Camera-type eye (tissue), 1 donor: Measurements from ENCODE around the gene RIMS3. TPM values are rescaled to one million over a fixed set of nuclear protein-coding genes. Genes with fewer than 3 reads are reported as not detected.

Experiments used
- total RNA-seq: library from RNA; depleted of rRNA; stranded (reverse); fragments of >200 nt; gene quantifications from one replicate; pipeline ENCODE4 v1.2.3, GENCODE V29; 2014

RIMS3 gene
- 28.6 TPM for total RNA-seq

DNA sequence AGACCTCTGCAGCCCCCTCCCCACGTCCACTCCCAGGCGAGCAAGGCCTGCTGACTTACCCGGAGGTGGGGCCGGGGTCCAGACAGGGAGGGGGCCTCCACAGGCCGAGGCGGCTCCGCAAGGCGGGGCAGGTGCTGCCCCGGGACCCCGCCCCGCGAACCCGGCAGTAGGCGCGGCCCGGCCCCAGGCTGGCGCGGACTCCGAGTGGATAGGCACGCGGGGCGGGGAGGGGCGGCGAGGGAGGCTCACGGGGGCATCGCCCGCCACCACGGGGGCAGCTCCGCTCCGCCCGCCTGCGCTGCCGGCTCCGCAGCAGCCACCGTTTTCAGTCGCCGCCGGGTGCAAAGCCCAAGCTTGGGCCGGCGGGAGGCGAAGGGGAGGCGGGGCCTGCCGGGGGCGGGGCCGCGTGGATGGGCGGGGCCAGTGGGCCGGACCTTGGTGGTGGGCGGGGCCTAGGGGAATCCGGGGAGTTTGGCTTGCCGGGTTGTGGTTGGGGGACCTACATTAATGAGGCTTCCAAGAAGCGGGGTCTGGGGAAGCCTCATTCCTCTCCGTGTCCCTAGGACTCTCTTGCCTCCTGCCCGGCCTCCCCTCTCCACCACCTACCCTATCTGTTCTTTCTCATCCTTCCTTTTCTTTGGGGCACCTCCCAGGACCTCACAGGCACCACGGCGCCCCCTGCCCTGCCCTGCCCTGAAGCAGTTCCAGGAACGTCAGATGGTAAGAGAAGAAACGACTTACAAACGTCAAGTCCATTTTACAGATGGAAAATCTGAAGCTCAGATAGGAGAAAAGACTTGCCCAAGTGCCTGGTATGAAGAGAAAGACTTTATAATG, at the start of gene RIMS3:
Gene RIMS3 (minus strand): TSS at position 348 of the 837 bp plus-strand sequence. CDS start 23,757 bp downstream, outside the sequence.

GRCh38 chr1:40691538-40692428, 26.3 kb upstream of the RIMS3 start, which contains the start of gene NFYC:
NFYC (plus strand) TSS chr1:40691704; CDS start chr1:40738844, 47,140 bp downstream.

Other genes starting within 250 kb of the RIMS3 start
- 10.4 TPM for gene ZFP69B, start 215.2 kb downstream of the RIMS3 start, total RNA-seq
- 5.4 TPM for gene ZFP69, start 188.4 kb downstream of the RIMS3 start, total RNA-seq
- 15.8 TPM for gene EXO5, start 156.9 kb downstream of the RIMS3 start, total RNA-seq
- 7.7 TPM for gene ZNF684, start 134.0 kb downstream of the RIMS3 start, total RNA-seq
- gene NFYC, start 26.0 kb upstream of the RIMS3 start, total RNA-seq = 58.9 TPM
- gene KCNQ4, start 118.1 kb upstream of the RIMS3 start, total RNA-seq = 7.2 TPM
- 11.2 TPM for gene CITED4, start 196.7 kb upstream of the RIMS3 start, total RNA-seq